ENCODE data around the gene ELOA.

GRCh38 chr1:23797478-23798448 lies 54.5 kb downstream of the ELOA start:
- no peak for TF ChIP-seq CTCF (IDR thresholded peaks at IDR 0.05; ENCODE audit: insufficient read depth, low read depth, low read length)
- no peak for TF ChIP-seq EZH2 (IDR thresholded peaks at IDR 0.05; ENCODE audit: insufficient read depth, low read length)

All from astrocyte (in vitro differentiated cells and primary cell).